Embryonic facial prominence (tissue), 1 donor: ENCODE data around the gene C3orf70.
A peak's percentile ranks its signal among the peaks of the same experiment; 100 is the strongest.

Experiments used
- DNase-seq: peaks from one replicate; pipeline ENCODE4 v3.0.0-alpha.2; 2016; ENCODE audit errors: extremely low spot score

The C3orf70 gene, protein sequence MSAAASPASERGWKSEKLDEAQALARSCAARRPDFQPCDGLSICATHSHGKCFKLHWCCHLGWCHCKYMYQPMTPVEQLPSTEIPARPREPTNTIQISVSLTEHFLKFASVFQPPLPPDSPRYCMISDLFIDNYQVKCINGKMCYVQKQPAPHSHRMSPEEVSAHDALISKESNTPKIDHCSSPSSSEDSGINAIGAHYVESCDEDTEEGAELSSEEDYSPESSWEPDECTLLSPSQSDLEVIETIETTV

DNA sequence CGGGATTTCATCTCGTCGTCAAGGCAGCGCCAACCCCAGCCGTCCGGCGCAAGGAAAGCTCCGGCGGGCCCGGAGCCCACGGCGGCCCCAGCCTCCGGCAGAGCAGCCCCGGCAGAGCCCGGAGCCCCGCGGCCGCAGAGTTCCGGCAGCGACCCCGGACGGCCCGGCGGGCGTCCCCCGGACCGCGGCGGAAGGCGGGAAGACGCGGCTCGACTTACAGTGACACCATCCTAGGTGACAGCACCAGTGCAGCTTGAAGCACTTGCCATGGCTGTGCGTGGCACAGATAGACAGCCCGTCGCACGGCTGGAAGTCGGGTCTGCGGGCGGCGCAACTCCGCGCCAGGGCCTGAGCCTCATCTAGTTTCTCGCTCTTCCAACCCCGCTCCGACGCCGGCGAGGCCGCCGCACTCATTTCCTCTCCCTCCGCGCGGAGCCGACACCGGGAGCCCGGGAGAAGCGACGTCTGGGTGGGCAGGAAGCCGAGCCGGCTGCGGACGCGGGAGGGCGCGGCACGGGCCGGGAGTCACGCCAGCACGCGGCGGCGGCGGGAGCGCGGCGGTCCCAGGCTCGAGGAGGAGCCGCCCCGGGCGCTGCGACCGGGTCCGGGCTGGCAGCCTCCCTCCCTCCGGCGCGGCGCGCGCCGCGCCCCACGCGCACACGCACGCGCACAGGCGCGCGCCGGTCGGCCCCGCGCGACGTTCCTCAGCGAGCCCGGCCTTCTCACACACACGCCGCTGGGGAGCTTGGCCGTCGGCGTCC, at the start of gene C3orf70:
Gene C3orf70 (minus strand): TSS at position 651 of the 761 bp plus-strand sequence. CDS start 237 bp downstream, at position 414.
- peak; percentile 20 for DNase-seq

DNA sequence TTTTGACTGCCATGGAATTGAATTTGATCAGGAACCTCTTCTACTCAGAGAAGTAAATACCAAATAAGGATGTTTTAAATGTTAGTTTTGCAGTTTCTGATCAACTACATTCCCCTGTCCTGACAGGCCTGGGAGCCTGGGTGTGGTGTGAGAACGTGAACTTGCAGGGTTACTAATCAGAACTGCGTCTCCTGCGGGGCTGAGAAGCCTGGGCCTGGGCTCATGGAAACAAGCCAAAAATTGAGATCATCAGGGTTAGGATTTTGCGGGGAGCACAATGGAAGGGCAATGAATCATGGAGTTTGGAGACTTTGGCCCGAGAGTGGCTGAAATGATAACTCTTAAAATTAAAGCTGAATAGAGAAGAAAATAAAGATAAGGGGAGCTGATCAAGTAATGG, 47.8 kb upstream of the C3orf70 start:
- DNase-seq = no peak

DNA sequence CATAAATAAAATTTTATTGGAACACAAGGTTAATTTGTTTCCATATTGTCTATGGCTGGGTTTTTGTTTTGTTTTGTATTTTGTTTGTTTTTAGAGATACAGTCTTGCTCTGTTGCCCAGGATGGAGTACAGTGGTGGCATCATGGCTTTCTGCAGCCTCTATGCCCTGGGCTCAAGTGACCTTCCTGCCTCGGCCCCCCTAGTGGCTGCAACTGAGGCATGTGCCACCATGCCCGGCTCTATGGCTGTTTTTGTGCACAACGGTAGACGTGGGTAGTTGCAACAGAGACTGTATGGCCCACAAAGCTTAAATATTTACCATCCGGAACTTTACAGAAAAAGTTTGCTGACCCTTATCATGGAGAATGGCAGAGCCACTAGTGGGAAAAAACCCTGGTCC, 46.8 kb upstream of the C3orf70 start:
- no peak for DNase-seq

DNA sequence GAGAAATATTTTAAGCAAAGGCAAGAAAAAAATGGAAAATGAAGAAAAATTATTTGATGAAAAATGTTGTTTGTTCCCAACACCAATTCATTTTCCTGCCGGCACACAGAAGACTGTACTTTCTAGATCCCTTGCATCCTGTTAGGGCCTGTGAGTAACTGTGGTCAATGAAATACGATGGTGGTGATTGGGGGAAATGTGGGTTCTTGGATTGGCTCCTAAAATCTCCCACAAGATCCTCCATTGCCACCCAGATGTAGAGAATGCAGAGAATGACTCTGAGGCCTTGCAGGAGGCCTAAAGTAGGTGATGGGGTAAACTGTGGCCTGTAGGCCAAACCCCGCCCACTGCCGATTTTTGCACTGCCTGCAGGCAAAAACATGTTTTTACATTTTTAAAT, 46.3 kb upstream of the C3orf70 start:
- DNase-seq = no peak

DNA sequence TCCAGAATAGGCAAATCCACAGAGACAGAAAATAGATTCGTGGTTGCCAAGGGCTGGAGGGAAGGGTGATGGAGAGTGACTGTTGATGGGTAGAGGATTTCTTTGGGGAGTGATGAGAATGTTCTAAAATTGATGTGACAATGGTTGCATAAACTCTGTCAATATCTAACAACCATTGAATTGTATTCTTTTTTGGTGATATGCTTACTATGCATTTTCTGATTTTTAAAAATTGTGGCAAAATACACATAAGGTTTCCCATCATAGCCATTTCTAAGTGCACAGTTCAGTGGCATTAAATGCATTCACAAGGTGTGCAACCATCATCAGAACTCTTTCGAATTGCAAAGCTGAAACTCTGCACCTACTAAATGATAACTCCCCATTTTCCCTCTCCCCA, 44.2 kb upstream of the C3orf70 start:
- DNase-seq = no peak

DNA sequence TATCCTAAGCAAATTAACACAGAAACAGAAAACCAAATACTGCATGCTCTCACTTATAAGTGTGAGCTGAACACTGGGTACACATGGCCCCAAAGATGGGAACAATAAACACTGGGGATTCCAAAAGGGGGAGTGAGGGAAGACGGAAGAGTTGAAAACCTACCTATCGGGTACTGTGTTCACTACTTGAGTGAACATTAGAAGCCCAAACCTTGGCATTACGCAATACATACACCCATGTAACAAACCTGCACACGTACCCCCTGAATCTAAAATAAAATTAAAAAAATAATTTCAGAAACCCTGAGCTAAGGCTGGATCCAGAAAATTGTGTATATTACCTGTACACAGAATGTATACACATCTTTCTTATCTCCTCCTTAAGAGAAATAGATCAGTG, 42.8 kb upstream of the C3orf70 start:
- DNase-seq = no peak

DNA sequence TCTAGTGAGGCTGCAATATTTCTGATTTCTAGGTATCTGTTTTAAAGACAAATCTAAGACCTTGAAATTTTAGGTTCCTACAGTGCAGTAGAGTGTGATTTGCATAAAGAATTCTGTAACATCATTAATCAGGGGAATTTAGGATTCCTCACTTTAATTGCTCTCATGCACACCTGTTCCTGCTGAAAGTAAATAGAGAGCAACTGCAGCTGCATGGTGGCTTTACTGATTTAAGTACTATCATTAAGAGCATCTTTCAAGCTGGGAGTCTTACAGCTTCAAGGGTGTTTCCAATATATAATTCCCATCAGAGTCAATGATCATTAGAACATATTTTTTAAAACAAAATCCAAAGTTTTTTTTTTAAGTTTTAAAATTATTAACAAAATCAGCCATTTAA, 36.0 kb upstream of the C3orf70 start:
- DNase-seq = no peak

DNA sequence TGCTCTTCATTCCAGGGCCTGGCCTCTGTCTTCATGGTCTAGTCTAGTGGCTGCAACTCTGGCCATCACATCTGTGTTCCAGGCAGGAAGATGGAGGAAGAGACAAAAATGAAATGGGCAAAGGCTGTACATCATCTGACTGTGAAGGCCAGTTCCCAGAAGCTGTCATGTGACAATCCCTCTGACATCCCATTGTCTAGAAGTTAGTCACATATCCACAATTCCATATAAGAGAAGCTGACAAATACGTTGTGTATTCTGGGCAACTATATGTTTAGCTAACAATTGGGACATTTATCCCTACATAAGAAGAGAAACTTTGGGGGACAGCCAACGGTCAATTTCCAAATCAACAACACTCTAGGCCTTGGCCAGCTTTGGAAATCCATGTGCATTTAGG, 34.5 kb upstream of the C3orf70 start:
- DNase-seq = no peak

DNA sequence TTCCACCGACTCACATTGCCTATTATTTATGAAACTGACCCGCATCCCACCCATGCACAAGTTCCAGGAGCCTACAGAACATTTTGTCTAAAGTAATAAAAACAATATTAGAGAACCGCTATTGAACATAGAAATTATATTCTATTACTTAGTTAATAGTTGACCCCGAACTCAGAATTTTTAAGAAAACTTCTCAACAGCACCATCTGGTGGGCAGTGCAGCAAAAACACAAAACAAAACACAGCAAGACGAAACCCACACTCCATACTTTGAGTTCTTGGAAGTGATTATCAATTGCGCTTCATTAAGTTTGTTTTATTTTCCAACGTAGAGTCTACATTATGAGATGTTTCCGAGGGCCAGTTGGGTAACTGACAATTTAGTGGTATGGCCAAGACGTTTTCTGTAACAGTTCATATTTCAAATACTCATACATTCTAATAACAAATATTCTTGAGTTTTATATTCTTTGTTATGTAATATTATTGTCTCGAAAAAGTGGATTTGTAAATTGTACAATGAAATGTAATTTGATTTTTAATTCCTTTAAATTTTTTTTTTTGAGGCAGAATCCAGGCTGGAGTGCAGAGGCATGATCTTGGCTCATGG, 24.0 kb upstream of the C3orf70 start:
- no peak for DNase-seq

DNA sequence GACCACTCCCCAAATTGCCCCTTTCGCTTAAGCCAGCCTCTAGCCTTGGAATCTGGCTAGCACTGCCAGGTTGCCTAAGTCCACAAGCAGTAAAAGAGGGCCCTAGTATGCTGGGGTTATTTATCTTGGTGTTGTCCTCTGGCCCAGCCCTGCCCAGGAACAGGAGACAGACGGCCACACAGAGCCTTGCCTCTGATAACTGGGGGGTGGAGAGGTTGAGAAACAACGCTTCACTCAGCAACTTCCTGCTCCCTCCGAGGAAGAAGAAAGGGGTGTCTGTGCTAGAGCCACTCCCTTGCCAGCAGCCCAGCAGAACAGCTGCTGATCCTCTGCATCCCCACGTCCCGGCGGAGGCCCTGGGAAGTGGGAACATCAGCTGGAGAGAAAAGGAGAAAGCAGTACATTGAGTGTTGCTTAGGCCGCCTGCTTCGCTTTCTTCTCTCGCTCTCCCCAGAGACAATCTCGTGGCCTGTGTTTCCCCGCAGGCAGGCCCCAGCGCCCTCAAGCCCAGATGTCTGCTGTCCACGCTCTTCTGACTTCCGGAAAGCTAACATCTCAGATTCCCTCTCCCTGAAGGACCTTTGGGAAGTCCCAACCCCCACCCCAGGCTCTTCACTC, 22.6 kb upstream of the C3orf70 start:
- no peak for DNase-seq

DNA sequence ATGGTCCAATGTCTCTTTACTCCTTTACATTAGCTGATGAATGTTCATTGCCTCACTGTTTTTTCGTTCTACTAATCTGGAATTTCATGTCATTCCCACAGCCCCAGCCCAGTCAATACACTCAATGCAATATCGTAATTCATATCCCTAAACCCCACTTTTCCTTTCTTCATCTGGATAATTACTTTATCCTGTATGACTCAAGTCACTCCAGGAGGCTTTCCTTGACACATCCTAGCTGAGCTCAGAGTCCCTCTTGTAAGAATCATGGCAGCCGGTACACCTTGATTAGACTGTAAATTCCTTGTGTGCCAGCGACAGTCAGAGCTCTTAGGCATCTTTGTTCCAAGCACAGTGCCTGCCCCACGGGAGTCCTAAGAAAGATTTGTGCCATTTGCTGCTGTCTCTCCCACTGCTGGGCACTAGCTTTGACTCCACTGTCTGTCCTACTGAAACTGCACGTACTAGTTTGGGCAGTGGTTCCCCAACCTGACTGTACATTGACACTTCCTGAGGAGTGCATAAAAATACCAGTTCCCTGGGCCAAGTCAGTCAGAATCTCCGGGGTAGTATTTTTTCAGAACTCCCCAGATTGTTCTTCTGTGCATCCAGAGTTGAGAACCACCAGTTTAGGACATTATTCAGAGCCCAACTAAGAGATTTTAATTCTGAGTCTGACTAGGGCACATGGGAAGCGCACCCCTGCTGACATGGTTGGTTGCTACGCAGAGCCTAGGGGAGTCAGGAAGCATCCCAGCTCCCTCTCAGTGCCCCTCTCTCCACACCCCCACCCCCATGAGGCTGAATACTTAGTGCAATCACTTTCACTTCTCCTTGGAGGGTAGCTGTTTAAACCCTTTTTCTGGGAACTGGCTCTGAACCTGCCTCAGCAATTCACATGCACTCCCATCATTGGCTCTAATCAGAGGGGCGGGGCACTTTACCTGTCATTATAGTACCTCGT, 19.5 kb upstream of the C3orf70 start:
- DNase-seq = no peak

DNA sequence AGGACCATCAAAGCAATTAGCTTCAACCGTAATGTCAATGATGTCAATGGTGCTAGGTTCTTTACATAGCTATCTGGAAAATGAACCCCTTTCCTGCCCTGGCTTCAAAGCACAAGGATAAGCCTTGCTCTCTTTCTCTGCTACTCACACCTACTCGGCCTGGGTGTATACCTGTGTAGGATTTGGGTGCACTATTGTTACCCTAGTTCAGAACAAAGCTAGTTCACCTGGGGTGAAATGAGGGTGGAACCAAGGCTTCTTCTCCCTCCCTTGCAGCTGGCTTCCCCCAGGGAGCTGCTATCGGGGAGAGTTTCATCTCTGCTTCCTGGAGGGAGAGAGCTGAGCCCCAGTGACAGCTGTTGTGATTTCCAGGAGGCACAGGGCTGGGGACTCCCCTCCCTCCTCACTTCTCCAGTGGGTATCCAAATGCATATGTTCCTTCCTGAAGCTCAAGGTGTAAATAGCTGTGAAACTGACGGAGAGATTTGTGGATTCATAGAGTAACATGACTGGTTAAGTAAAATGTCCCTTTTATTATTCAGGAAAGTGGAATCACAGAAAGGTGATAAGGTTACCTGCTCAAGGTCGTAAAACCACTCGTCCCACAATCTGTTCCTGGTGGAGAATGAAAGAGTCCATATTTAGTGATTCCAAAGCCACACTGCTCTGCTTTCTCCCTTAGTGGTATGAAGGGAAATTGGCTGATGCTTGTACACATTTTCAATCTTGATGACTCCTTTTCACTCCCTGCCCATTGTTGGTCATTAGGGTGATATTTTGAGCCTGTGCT, 11.8 kb upstream of the C3orf70 start:
- DNase-seq = no peak

DNA sequence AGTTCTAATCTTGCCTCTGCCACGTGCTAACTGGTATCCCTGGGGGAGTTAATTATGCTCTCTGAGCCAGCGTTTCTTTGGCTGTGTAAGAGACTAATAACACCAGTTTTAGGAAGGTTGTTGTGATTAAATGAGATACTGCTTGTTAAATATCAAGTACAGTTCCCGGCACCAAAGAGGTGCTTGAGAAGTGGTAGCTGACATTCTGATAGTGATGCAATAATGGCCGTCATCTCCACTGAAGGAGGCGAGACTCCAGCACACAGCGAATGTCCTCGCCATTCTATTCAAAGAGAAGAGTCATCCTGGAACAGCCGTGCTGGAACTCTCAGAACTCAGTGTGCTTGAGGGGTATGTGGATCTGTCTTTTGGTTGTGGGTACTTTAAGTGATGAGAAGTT, 9.8 kb upstream of the C3orf70 start:
- no peak for DNase-seq

DNA sequence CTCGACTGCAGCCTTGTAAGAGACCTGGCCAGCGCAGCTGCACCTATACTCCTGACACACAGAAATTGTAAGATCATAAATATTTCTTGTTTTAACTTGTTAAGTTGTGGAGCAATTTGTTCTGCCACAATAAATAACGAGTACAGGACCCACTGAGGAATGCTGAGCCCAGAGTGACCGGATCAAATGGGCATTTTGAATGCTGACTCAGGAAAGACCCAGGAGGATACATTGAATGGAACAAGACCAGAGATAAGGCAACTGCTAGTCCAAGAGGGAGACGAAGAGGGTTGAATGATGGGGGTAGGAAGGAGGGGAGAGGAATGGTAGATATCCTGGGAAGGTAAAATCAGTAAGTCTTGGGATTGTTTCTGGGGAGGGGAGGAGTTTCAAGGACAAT, 8.9 kb upstream of the C3orf70 start:
- no peak for DNase-seq

DNA sequence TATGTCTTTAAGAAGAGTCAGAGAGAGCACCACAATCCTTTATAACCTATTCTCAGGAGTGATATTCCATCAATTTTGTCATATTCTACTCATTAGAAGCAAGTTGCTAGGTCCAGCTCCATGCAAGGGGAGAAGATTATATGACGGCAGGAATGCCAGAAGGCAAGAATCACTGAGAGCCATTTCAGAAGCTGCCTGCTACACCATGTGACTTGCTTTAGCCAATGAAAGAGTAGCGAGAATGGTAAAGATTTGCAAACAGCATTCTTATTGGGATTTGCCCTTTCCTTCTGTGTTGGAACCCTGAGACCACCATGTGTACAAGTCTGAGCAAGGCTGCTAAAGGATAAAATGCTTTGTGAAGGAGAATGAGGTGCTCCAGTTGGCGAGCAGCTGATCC, 4.5 kb upstream of the C3orf70 start:
- no peak for DNase-seq

DNA sequence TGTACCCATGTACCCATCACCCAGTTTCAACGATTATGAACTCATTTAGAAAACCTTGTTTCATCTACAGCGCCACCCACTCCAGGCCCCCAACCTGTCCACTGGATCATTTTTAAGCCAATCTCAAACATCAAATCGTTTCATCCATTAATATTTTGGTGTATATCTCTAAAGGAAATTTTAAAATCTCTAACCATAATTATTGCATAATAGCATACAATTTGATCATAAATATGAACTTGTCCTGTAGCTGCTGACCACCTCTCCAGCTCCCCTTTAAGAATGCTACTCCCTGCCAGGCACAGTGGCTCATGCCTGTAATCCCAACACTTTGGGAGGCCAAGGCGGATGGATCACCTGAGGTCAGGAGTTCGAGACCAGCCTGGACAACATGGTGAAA, 2.8 kb upstream of the C3orf70 start:
- no peak for DNase-seq

DNA sequence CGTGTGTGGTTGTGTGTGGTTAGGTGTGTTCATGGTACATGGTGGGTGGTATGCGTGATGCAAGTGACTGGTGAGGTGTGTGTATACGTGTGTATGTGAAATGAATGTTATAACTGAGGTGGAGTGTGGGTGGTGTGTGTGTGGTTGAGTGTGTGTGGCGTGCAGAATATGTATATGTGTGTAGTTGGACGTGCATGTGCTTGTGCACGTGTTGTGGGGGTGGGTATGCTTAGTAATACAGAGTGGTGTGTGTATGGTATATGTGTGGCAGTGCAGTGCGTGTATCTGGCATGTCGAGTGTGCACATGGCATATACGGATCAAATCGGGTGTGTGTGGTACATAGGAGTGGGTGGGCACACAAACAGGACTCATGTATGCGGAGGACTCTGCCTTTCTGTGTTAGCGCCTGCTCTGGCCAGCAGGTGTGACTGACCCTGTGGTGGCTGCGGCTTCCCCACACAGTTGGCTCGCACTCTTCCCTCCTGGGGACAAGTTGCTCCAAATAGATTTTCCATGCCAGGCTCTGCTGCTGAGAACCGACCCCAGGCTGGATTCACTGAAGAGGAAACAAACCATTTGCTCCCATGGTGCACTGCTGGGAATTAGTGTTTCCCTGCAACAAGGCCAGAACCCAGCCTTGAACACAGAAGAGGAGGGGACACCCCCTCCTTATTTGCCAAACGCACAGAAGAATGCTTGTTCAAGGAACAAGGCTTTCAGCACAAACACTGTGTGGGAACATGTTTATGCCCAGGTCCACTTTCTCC, 1.2 kb upstream of the C3orf70 start:
- no peak for DNase-seq

DNA sequence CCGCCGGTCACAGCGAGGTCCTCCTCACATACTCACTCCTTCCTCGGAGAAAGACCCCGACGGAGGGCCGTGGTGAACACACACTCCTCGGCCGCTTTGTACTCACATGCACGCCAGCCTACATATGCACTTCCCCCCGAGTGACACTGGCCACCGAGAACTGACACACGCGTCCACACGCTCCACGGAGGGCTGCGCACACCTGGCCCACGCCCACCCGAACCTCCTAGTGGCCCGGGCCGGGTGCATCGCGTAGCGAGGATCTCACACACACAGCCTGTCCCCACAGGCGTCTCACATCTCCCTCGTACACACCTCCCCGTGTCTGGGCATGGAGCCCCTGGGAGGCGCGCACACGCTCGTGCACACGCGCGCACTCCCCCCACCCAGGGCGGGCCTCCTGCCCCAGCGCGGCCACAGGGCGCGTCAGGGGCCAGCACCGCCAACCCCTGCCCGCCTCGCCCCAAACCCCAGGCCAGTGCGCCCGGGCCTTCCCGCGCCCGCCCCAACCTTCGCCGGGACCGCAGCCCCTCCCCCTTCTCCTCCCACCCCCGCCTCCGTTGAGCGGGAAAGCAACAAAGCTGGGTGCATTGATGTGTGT, 411 bp upstream of the C3orf70 start:
- no peak for DNase-seq

DNA sequence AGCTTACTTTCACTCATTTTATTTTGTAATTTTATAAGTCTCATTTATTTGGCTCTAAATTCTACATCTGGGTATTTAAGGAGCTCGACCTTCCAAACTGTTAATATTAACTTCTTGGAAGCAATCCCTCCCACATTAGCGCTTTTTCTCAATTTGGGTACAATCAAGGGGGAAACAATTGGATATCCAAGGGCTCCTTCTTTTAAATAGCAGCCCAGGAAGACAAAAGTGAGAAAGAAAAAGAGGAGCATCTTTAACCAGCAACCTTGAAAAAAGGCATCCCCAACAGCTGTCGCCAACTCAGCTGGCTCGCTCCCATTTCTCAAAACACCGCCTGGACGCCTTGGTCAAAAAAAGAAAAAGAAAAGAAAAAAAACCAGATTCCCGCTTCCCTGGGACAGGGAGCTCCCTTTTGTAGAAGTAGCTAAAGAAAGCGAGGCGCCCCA, 873 bp downstream of the C3orf70 start:
- no peak for DNase-seq
